ENCODE results near the gene DUSP18.
"Not testable (repeated sequence)": the region's sequence is repeated elsewhere in the genome, so short reads cannot be mapped to it uniquely, and the experiment has no call there.

Gene DUSP18

GRCh38 chr22:30667494-30668385 lies at the start of gene DUSP18:
Gene DUSP18, minus strand, starts transcription at chr22:30667875. Its CDS starts 3,872 bp downstream, at chr22:30664003.
- DNase-seq: peak; percentile 73

GRCh38 chr22:30714062-30714461 lies 46.4 kb upstream of the DUSP18 start:
- DNase-seq: no peak

GRCh38 chr22:30712094-30712493 lies 44.4 kb upstream of the DUSP18 start:
- DNase-seq: no peak

GRCh38 chr22:30709980-30710379 lies 42.3 kb upstream of the DUSP18 start:
- not testable (repeated sequence) for DNase-seq

GRCh38 chr22:30705710-30706651 lies 38.3 kb upstream of the DUSP18 start:
- DNase-seq: peak; percentile 98

- DNase-seq: no peak
Observed at GRCh38 chr22:30704978-30705377, 37.3 kb upstream of the DUSP18 start.

- no peak for DNase-seq
Observed at GRCh38 chr22:30702856-30703255, 35.2 kb upstream of the DUSP18 start.

- DNase-seq: peak; percentile 34
Observed at GRCh38 chr22:30701872-30702271, 34.2 kb upstream of the DUSP18 start.

GRCh38 chr22:30697975-30698374 lies 30.3 kb upstream of the DUSP18 start:
- DNase-seq: no peak

GRCh38 chr22:30695871-30696655 lies 28.4 kb upstream of the DUSP18 start:
- DNase-seq: no peak

GRCh38 chr22:30695351-30695851 lies 27.7 kb upstream of the DUSP18 start:
- DNase-seq: no peak

- DNase-seq: no peak
Observed at GRCh38 chr22:30694640-30695350, 27.1 kb upstream of the DUSP18 start, which contains the start of gene OSBP2. Gene OSBP2, plus strand, starts transcription at chr22:30694874. Its CDS starts 36 bp downstream, at chr22:30694910.

GRCh38 chr22:30694171-30694639 lies 26.5 kb upstream of the DUSP18 start:
- peak; percentile 66 for DNase-seq

GRCh38 chr22:30691204-30691603 lies 23.5 kb upstream of the DUSP18 start:
- no peak for DNase-seq

- no peak for DNase-seq
Observed at GRCh38 chr22:30689622-30690021, 21.9 kb upstream of the DUSP18 start.

- DNase-seq: no peak
Observed at GRCh38 chr22:30687358-30687757, 19.7 kb upstream of the DUSP18 start.

- no peak for DNase-seq
Observed at GRCh38 chr22:30685178-30685577, 17.5 kb upstream of the DUSP18 start.

- DNase-seq: no peak
Observed at GRCh38 chr22:30681831-30682230, 14.2 kb upstream of the DUSP18 start.

GRCh38 chr22:30680991-30681770 lies 13.5 kb upstream of the DUSP18 start:
- DNase-seq: no peak

GRCh38 chr22:30679895-30680690 lies 12.4 kb upstream of the DUSP18 start:
- DNase-seq: not testable (repeated sequence)
